ENCODE measurements around the gene KLF3. TPM values are rescaled to one million over a fixed set of nuclear protein-coding genes. Genes with fewer than 3 reads are reported as not detected.

Gene KLF3
- total RNA-seq, 2 donors from 2014 or later = 30.6 to 32.0 TPM

DNA sequence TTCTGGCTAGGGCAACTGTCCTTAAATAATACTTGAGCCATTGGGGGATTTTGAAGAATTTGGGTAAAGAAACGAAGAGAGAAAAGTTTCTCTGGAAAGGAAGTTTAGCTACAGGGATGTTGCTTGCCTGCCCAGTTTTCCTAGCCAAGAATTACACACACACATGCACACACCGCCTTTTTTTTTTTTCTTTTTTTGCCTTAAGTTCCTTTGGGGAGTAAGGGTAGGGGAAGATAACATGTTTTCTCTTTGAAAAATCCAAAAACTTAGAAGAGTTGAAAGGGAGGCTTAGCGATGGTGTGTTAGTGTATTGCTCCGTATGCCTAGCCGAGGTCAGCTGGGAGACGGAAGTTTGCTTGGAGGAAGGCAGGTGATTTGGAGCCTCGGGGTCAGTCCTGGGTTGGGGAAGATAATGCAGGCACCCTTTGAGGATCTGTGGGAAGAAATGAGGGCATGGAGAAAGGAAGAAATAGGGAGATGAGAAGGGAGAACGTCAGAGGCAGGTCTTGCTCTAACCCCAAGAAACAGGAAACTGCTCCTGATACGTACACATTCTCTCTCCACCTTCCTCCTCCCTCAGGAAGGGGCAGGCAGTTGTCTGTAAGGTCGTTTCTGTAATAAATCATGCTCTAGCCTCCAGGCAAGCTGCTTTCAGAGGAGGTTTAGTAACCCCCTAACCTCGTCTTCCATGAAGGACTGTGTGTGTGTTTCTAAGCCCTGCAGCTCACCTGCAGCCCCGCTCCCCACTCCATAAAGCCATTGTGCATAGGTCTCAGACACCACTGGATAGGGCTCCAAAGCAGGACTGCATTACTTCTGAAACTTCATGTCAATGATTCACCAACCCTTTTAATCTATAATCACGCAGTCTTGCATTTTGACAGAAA lies 10.5 kb downstream of the KLF3 start:
- Histone ChIP-seq H3K4me1 (peaks cover 79% of the 10 kb centered on the region), H3K9me3 (no peaks in the 10 kb centered on the region), H3K27ac (peak overlapping the region; percentile 58 to 100 (median 100)), H3K4me3 (no peak overlapping the region), H3K36me3 (replicated peaks in 1 of 2; ENCODE audit: insufficient read depth in 1 of 2, low read depth in 2 of 2) (no peaks in the 10 kb centered on the region), H3K27me3 (no peaks in the 10 kb centered on the region)
- peak in 1 of 4 donors; percentile 30 for DNase-seq
- WGBS, 2 donors = 10 to 12% methylated on average over 13 of the region's 13 CpGs
- intact Hi-C loops (cut with DNase I) = loop anchor here (5.0 kb wide), 2 partner anchors 352 to 607 kb away; no protein-coding TSS in a partner anchor
- peak; percentile 25 for ATAC-seq
- TF ChIP-seq, protein P1, sequence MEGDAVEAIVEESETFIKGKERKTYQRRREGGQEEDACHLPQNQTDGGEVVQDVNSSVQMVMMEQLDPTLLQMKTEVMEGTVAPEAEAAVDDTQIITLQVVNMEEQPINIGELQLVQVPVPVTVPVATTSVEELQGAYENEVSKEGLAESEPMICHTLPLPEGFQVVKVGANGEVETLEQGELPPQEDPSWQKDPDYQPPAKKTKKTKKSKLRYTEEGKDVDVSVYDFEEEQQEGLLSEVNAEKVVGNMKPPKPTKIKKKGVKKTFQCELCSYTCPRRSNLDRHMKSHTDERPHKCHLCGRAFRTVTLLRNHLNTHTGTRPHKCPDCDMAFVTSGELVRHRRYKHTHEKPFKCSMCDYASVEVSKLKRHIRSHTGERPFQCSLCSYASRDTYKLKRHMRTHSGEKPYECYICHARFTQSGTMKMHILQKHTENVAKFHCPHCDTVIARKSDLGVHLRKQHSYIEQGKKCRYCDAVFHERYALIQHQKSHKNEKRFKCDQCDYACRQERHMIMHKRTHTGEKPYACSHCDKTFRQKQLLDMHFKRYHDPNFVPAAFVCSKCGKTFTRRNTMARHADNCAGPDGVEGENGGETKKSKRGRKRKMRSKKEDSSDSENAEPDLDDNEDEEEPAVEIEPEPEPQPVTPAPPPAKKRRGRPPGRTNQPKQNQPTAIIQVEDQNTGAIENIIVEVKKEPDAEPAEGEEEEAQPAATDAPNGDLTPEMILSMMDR (IDR thresholded peaks at IDR 0.05) = no peak
- no peak for TF ChIP-seq POLR2A (IDR thresholded peaks at IDR 0.05)

DNA sequence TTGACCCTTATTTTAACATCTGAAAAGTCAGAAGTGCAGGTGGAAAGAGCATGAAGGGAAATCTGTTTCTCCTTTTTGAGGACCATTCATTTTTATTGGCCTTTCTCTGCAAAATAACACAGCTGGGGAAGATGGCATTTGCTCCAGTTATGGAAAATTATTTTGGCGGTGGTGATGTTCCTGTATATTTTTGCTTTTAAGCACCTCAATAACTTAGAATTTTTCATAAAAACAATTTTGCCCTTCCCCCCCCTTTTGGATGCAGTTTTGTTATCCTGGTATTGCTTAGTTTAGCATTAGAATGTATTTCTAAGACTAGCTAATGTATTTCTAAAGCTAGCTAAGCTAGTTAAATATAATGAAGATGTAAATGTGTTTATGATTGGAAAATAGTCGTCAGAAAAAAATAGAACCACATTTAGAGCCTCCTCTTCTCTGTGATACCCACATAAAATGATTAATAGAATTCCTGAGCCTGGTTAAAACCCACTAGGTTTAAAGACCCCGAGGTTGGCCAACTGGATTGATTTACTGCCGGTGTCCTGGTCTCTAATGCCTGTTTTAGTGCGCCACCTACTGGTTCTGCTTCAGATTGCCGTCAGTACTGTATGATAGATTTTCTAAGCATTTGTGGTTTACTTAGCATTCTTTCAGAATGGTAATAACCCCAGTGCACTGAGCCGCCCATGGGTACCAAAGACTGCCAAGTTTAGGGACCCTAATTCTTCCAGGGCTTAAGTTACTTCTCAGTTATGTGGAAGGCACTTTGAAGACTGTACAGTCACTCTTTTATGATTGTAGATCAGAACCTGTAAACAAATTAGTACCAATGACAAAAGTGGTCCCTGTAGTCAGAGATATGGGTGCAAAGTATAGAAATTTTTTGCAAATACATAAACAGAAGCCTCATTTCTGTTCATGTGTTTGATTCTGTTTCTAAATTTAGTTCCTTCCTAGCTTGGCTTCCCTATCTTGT lies 11.4 kb downstream of the KLF3 start:
- WGBS, 2 donors = 4 to 5% methylated on average over 7 of the region's 7 CpGs
- no peaks in the 10 kb centered on the region for H3K27me3 ChIP-seq
- peak overlapping the region in 3 of 4 donors; percentile 99 to 100 (median 100) for H3K27ac ChIP-seq
- H3K36me3 ChIP-seq (replicated peaks in 1 of 2; ENCODE audit: insufficient read depth in 1 of 2, low read depth in 2 of 2) = no peaks in the 10 kb centered on the region
- peak; percentile 82 to 89 (median 86) for DNase-seq
- H3K4me3 ChIP-seq = no peak overlapping the region
- ATAC-seq = peak; percentile 51
- H3K4me1 ChIP-seq = peaks cover 71% of the 10 kb centered on the region
- TF ChIP-seq, protein P1 (IDR thresholded peaks at IDR 0.05) = peak; percentile 82 to 89 (median 86)
- TF ChIP-seq POLR2A (IDR thresholded peaks at IDR 0.05) = no peak
- intact Hi-C loops (cut with DNase I) = loop anchor here (5.0 kb wide), 1 partner anchor 608 kb away; no protein-coding TSS in a partner anchor
- no peaks in the 10 kb centered on the region for H3K9me3 ChIP-seq

DNA sequence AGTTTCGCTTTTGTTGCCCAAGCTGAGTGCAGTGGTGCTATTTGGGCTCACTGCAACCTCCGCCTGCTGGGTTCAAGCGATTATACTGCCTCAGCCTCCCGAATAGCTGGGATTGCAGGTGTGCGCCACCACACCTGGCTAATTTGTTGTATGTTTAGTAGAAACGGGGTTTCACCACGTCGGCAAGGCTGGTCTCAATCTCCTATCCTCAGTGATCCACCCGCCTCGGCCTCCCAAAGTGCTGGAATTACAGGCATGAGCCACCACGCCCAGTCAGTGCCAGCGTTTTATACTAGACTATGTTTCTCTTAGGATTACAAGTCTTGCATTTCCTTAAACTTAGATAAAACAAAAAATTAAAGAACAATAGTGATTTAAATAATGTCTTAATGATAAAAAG lies 13.0 kb downstream of the KLF3 start:
- no peaks in the 10 kb centered on the region for H3K27me3 ChIP-seq
- no peaks in the 10 kb centered on the region for H3K9me3 ChIP-seq
- 90 to 93% methylated on average over 12 of the region's 12 CpGs for WGBS, 2 donors
- H3K4me1 ChIP-seq = peaks cover 55% of the 10 kb centered on the region
- intact Hi-C loops (cut with DNase I) = loop anchor here (5.0 kb wide), 1 partner anchor 610 kb away; no protein-coding TSS in a partner anchor
- no peak for DNase-seq
- TF ChIP-seq, protein P1 (IDR thresholded peaks at IDR 0.05) = no peak
- TF ChIP-seq POLR2A (IDR thresholded peaks at IDR 0.05) = no peak
- no peak overlapping the region for H3K27ac ChIP-seq
- H3K4me3 ChIP-seq = no peak overlapping the region
- no peak for ATAC-seq
- peaks cover 0 to 9% of the 10 kb centered on the region in 2 donors for H3K36me3 ChIP-seq (replicated peaks in 1 of 2; ENCODE audit: insufficient read depth in 1 of 2, low read depth in 2 of 2)

DNA sequence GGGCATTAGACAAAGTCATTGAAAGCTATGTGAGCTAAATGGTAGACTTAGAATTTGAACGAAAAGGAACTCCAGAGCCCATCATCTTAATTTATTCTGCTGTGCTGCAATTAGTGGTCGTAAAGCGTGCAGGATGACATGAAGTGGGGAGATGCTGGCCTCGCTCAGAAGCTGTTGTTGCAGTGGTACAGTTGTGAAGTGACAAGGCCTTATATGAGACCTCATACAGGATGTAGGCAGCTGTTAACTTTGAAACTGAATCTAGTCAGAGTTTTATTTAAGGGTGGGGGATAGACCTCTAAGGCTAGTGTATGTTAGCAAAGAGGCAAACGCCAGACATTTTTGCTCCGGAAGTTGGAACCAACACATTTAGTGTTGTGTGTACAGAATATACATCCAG lies 13.4 kb downstream of the KLF3 start:
- H3K27ac ChIP-seq = no peak overlapping the region
- H3K9me3 ChIP-seq = no peaks in the 10 kb centered on the region
- intact Hi-C loops (cut with DNase I) = loop anchor here (5.0 kb wide), 1 partner anchor 610 kb away; no protein-coding TSS in a partner anchor
- ATAC-seq = no peak
- H3K36me3 ChIP-seq (replicated peaks in 1 of 2; ENCODE audit: insufficient read depth in 1 of 2, low read depth in 2 of 2) = peaks cover 0 to 12% of the 10 kb centered on the region in 2 donors
- H3K27me3 ChIP-seq = no peaks in the 10 kb centered on the region
- H3K4me3 ChIP-seq = no peak overlapping the region
- TF ChIP-seq, protein P1 (IDR thresholded peaks at IDR 0.05) = no peak
- no peak for TF ChIP-seq POLR2A (IDR thresholded peaks at IDR 0.05)
- DNase-seq = no peak
- H3K4me1 ChIP-seq = peaks cover 51% of the 10 kb centered on the region
- WGBS, 2 donors = 78 to 86% methylated on average over 6 of the region's 6 CpGs
